Natural killer cell treated with Interleukin-12 subunit alpha and Interleukin-12 subunit beta and Interleukin-15 and Interleukin-18, amount 100 ng/mL, for 72 hours (primary cell): ENCODE results near the gene BMX. TPM values are rescaled to one million over a fixed set of nuclear protein-coding genes. Genes with fewer than 3 reads are reported as not detected.

ENCODE experiments used
- ATAC-seq, 2 donors: fragments of 150-1000 bp; cut with Tn5 transposase in 1 of 2; sonication (Bioruptor Pico), chemical (Tn5 transposase) in 1 of 2; 2 replicates each; pipeline ENCODE4 v1.10.0; 2021
- DNase-seq: peaks from one replicate; pipeline ENCODE4 v3.0.0; 2022; ENCODE audit warnings: low spot score
- H3K27ac Mint-ChIP-seq, 2 donors: 1 replicate in 1 of 2; 2 replicates in 1 of 2; pipeline ENCODE4 v1.8.0; 2022; ENCODE audit warnings: mixed read lengths in 2 of 2, mild to moderate bottlenecking in 1 of 2, moderate library complexity in 1 of 2
- H3K27me3 Mint-ChIP-seq, 2 donors: 1 replicate in 1 of 2; 2 replicates in 1 of 2; pipeline ENCODE4 v1.8.0; 2022; ENCODE audit warnings: mixed read lengths in 2 of 2
- H3K36me3 Mint-ChIP-seq: one replicate; pipeline ENCODE4 v1.8.0; 2022; ENCODE audit warnings: mixed read lengths
- H3K4me1 Mint-ChIP-seq, 2 donors: 1 replicate in 1 of 2; 2 replicates in 1 of 2; pipeline ENCODE4 v1.8.0; 2022; ENCODE audit warnings: low read depth in 2 of 2, mixed read lengths in 2 of 2, mild to moderate bottlenecking in 1 of 2
- H3K4me3 Mint-ChIP-seq: one replicate; pipeline ENCODE4 v1.8.0; 2022; ENCODE audit warnings: mixed read lengths
- H3K9me3 Mint-ChIP-seq: 2 replicates; pipeline ENCODE4 v1.8.0; 2022; ENCODE audit warnings: mixed read lengths
- total RNA-seq, 2 donors: library from RNA; stranded (reverse); gene quantifications; one replicate each; pipeline ENCODE4 v1.2.3, GENCODE V29; 2022

BMX gene
- total RNA-seq, 2 donors from 2014 or later, result 1.0 TPM; not detected in 1

DNA sequence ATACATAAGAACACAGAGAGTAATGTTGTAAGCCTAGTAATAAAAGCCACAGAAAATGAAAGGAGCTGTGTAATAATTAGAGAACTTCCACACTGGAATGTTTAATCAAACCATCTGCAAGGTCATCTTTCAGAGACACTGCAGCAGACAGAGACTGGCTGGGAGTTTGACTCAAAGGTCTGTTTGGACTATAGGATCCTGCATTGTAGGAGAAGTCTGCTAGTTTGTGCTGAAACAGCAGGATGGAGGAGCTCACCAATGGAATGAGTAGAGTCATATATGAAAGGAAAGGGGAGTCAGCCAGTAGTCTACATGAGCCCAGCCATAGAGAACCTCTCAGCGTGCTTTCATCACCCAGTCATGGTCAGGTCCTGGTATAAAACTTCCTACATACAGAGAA, 104.6 kb downstream of the BMX start:
- Mint-ChIP-seq H3K4me1 (no peaks in the 10 kb centered on the region), H3K4me3 (no peak overlapping the region), H3K9me3 (no peaks in the 10 kb centered on the region), H3K27me3 (peaks cover 7 to 40% of the 10 kb centered on the region in 2 donors), H3K27ac (no peak overlapping the region), H3K36me3 (no peaks in the 10 kb centered on the region)
- DNase-seq, result no peak
- ATAC-seq, result no peak

Other genes starting within 250 kb of the BMX start
- not detected for gene ASB9, start 230.7 kb upstream of the BMX start, total RNA-seq
- not detected for gene ASB11, start 185.2 kb upstream of the BMX start, total RNA-seq
- gene PIGA, start 165.3 kb upstream of the BMX start, total RNA-seq, result 10 to 100 TPM; 26.7 to 26.8 TPM
- gene VEGFD, start 116.4 kb upstream of the BMX start, total RNA-seq, result not detected
- 1 to 10 TPM; 4.9 to 5.4 TPM for gene PIR, start 7.5 kb upstream of the BMX start, total RNA-seq
- not detected for gene ACE2, start 100.2 kb downstream of the BMX start, total RNA-seq
- not detected for gene CLTRN, start 164.0 kb downstream of the BMX start, total RNA-seq
- 10 to 100 TPM; 21.1 to 52.1 TPM for gene CA5B, start 237.5 kb downstream of the BMX start, total RNA-seq